ENCODE measurements around the gene OSBPL10.

GRCh38 chr3:31924610-31925270, 56.3 kb downstream of the OSBPL10 start:
- TF ChIP-seq POLR2A (IDR thresholded peaks at IDR 0.05) (no peak), POLR2AphosphoS5 (IDR thresholded peaks at IDR 0.05) (no peak)
